HG03066 (cell line): ENCODE data around the gene AIRE.
"Not testable (repeated sequence)": the region's sequence is repeated elsewhere in the genome, so short reads cannot be mapped to it uniquely, and the experiment has no call there.

ENCODE experiments used
- ATAC-seq: cut with Tn5 transposase; IDR thresholded peaks from one replicate; pipeline ENCODE4 v1.9.1; 2021; ENCODE audit warnings: low read depth; ENCODE audit not compliant: unreplicated experiment

The AIRE gene

DNA sequence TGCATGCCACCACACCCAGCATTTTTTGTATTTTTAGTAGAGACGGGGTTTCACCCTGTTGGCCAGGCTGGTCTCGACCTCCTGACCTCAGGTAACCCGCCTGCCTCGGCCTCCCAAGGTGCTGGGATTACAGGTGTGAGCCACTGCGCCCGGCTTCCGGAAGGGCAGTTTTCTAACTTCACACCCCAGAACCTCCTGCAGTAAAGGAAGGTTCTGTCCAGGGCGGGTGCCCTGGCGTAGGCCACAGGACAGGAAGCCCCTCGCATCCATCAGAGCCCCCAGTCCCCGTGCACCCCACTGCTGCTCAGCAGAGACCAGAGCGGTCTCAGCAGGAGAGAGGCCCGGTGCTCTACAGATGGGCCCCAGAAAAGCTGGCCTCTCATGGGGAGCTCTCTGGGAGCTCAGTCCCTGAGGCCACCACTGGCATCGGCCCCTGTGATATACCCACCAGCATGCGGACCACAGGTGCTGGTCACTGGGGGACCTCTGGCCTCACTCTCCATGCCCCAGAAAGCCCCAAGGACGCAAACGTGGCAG, 19.9 kb upstream of the AIRE start:
- ATAC-seq: no peak

DNA sequence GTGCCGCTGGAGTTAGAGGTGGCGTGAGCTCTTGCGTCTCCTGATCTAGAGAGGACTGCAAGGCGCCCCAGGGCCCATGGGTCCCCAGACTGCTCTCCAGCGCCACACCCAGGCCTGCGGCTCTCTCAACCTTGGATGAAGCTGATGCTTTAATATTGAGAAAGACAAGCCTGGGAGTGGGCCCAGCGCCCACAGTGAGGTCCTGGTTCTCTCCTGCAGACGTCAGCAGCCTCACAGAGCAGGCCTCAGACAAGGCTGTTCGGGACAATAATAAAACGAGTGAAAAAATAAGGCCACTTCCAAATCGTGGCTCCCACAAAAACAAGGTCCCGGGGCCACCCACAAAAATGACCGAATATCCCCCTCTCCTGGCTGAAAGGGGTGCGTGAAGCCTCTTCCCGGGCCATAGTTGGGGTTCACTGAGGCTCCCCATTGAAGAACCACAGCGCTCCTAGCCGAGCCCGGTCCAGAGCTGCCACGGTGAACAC, 18.0 kb upstream of the AIRE start:
- ATAC-seq: no peak

DNA sequence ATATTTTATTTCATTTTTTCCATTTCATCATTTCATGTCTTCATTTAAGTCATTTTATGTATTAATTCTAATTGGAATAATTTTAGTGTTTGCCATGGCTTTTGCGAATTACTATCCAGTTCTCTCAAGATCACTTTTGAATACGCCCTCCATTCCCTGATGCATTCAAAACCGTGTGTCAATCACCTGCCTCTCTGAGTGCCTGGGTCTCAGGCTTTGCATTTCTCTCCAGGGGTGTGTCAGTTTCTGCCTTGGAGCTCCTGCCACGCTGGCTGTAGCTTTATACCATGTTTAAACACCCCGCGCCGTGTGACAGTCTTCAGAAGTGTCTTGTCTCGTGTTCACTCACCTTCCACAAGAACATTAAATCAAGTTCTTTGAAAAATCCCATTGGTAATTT, 16.6 kb upstream of the AIRE start:
- no peak for ATAC-seq

DNA sequence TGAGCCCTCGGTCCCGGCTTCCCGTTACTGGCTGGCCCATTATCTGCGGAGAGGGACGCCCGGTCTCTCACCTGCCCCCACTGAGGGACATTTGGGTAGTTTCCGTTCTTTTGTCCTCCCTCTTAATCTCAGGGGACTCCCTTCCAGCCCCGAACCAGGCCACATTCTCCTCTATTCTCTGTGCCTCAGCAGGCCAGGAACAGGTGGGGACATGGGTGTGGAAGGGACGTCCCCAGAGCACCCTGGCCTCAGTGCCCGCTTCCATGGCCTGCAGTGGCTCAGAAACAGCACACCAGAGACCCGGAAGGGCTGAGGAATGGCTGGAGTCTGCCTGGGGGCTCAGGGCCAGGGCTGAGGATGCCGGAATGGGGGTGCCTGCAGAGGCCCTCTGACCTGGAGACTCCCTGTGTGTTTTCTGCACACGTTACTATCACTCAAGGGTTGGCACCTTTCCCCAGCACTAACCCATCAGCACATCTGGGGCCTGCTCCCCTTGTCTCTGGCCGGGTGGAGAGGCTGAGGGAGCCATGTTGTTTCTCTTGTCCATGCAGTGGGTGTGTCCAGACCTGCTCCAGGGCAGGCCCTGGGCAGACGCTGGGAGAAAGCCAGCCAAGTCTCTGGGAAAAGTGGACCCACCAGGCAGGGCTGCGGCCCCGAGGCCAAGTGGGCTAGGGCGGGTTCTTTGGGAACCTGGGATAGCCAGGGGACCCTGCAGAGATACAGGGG, 14.0 kb upstream of the AIRE start:
- ATAC-seq: no peak

DNA sequence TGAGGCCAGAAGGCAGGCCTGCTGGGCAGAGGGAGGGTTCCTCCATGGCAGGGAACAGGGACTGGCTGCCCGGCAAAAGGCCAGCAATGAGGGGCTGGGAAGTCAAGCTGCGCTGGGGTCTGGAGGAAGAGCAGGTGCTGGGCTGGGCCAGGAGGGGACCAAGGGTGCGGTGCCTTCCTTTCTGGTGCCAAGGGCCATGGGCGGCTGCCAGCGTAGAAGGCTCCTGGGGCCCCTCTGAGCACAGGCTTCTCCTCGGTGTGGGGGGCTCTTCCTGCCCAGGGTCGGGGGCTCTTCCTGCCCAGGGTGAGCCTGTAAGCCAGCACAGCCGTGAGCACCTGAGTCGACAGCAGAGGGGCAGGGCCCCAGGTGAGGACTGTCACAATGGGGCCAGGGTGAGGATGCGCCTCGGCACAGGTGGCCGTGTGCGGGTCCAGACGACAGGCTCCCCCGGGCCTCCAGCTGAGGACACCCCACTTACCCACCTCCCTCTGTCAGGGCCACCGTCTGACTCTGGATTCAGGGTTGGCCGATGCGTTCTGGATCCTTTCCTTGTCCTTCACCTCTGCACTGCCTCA, 13.3 kb upstream of the AIRE start:
- no peak for ATAC-seq

DNA sequence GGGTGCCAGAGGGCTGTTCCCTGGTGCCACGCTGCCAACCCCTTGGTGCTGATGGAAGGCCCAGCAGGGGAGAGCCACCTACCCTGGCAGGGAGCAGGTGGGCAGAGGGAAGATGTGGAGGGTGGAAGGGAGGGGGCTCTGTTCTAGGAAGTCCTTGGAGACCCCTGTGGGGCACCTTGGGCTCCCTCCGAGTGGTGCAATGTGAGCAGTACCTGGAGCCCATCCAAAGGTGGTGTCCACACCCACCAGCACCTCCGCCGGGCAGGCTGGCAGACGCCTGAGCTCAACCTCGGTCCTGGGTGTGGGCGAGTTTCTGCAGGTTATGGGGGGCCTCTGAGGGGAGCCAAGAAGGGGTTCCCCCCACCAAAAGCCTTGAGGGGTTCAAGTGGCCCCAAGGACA, 12.6 kb upstream of the AIRE start:
- no peak for ATAC-seq

DNA sequence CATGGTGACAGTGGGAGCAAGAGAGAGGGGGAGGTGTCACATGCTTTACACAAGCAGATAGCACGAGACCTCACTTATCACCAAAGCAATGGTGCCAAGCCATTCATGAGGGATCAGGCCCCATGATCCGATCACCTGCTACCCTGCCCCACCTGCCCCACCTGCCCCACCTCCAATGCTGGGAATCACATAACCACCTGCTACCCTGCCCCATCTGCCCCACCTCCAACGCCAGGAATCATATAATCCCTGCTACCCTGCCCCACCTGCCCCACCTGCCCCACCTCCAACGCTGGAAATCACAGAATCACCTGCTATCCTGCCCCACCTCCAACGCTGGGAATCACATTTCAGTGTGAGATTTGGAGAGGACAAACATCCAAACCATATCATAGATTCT, 10.6 kb upstream of the AIRE start:
- ATAC-seq: no peak

DNA sequence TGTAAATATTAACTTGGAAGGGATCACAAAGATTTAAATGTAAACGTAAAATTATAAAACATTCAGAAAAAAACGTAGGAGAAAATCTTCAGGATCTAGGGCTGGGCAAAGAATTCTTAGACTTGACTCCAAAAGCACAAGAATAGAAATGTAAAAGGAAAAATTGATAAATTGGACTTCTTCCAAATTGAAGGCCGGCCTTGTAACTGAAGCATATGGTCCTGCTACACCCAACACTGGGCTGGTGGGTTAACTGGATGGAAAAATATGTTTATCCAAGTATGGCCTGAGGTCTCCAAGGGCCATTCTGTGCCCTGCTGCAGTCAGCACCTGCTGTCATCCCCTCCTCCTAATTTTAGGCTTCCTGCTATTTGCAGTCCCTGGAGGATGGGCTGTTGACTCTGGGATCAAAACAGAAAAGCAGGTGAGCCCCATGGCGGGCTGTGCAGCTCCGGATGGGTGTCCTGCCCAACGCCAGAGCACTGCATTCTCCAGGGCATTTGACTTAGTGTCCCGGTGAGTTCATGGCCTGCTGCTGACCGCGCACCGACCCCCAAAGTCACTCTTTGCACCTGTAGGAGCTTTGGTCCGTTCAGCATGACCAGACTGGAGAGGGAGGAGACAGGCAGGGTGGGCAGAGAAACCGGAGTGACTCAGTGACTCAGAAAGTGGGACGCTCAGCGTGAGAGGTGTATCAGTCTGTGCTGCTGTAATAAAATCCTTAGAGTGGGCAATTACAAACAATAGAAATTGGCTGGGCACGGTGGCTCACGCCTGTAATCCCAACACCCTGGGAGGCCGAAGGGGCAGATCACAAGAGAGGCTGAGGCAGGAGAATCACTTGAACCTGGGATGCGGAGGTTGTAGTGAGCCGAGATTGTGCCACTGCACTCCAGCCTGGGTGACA, 6.1 kb upstream of the AIRE start:
- ATAC-seq: no peak

DNA sequence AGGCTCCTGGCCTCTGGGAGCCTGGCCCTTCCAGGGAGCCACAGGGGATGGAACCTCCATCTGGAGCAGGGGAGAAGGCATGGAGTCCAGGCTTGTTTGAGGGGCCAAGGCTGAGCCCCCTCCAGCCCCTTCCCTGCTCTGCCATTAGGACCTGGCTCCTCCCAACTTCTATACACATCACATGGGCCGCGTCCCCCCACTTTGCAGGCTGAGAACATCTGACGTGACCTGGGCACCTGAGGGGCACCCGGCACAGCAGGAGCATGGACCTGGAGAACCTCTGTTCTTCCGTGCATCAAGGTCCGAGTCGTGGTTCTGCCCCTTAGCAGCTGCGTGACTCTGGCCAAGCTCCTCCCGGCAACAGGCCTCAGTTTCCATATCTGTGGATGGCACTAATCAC, 3.9 kb upstream of the AIRE start:
- no peak for ATAC-seq

DNA sequence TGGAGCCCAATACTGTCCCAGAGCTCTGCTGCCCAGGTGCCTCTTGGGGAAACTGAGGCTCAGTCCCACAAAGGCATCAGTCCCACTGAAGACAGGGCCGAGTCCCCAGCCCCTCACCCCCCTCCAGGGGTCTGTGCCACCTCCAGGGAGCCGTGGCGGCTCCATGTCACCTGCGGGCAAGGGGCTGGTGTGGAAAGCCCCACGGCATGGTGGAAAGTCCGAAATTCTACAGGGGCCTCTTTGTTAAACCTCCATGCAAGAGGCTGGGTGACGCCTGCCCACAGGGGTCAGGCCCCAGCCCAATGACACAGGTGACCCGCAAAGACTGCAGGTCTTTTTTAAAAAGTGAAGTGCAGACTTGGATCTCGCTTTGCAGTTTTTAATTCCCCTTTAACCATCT, 3.3 kb upstream of the AIRE start:
- no peak for ATAC-seq

DNA sequence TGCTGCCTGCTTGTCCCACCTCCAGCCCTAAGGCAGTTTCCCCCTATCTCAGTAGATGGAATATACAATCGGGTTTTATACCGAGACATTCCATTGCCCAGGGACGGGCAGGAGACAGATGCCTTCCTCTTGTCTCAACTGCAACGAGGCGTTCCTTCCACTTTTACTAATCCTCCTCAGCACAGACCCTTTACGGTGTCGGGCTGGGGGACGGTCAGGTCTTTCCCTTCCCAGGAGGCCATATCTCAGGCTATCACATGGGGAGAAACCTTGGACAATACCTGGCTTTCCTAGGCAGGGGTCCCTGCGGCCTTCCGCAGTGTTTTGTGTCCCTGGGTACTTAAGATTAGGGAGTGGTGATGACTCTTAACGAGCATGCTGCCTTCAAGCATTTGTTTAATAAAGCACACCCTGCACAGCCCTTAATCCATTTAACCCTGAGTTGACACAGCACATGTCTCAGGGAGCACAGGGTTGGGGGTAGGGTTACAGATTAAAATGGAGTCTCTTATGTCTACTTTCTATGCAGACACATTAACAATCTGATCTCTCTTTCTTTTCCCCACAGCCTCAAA, 2.4 kb upstream of the AIRE start:
- ATAC-seq: not testable (repeated sequence)

DNA sequence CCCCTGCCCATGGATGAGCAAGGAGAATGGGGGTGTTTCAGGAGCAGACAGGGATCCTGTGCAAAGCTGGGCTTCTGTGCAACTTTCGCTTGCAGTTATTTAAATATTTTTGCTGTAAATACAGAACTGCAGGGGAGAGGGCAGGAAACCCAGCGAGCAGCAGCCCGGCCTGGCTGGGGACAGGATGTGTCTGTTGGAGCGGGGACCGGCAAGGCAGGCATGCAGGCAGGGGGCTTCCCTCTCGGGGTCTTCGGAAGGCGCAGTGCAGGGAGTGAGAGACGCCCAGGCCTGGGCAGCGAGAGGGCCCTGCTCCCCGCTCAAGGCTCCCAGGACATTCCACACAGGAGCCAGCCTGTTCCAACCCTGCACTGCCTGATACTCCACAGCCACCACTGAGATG, 1.7 kb upstream of the AIRE start:
- no peak for ATAC-seq

DNA sequence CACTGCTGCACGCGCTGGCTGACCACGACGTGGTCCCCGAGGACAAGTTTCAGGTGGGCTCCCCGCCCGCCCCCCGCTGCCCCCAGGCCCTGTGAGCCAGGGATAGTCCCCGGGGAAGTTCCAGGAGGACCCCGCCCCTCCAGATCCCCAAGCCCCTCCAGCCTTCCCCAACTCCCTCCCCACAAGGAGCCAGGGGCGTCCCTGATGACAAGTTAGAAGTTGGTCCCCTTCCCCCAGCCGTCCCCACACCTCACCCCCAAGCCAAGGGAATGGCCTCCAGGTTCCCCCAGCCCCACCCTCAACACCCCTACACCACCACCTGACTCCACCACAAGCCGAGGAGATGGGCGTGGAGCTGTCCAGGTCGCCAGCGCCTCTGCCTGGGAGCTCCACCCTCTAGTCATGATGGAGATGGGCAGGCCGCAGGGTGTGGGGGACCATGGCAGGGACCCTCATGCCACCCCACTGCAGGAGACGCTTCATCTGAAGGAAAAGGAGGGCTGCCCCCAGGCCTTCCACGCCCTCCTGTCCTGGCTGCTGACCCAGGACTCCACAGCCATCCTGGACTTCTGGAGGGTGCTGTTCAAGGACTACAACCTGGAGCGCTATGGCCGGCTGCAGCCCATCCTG, 525 bp downstream of the AIRE start:
- ATAC-seq: no peak

DNA sequence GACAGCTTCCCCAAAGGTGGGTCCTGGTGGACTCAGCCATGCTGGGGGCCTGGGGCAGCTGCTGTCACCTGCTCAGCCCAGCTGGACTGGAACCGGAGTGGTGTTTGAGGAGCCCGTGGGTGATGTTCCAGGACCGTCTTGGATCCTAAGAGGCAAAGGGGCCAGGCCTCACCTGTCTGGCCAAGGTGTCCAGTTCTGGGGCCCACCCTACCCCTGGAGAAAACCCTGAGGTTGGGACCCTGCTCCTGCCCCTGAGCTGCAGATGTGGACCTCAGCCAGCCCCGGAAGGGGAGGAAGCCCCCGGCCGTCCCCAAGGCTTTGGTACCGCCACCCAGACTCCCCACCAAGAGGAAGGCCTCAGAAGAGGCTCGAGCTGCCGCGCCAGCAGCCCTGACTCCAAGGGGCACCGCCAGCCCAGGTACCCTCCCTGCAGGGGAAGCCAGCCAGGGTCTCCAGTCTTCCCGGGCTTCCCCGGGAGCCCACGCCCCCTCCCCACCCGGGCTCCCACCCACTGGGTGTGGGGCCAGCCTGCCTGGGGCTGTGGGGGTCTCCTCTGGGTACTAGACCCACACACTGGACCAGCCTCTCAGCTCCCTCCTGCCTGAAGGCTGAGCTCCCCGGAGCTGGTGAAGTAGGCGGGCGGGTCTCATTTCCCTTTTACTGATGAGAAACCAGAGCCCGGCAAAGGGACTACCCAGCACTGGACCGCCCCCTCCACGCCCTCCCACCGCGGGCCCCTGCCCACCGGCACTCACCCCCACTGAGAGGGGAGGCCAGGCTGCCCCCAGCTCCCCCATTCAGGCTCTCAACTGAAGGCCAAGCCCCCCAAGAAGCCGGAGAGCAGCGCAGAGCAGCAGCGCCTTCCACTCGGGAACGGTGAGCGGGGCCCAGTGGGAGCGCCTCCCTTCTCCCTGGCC, 1.3 kb downstream of the AIRE start:
- no peak for ATAC-seq

DNA sequence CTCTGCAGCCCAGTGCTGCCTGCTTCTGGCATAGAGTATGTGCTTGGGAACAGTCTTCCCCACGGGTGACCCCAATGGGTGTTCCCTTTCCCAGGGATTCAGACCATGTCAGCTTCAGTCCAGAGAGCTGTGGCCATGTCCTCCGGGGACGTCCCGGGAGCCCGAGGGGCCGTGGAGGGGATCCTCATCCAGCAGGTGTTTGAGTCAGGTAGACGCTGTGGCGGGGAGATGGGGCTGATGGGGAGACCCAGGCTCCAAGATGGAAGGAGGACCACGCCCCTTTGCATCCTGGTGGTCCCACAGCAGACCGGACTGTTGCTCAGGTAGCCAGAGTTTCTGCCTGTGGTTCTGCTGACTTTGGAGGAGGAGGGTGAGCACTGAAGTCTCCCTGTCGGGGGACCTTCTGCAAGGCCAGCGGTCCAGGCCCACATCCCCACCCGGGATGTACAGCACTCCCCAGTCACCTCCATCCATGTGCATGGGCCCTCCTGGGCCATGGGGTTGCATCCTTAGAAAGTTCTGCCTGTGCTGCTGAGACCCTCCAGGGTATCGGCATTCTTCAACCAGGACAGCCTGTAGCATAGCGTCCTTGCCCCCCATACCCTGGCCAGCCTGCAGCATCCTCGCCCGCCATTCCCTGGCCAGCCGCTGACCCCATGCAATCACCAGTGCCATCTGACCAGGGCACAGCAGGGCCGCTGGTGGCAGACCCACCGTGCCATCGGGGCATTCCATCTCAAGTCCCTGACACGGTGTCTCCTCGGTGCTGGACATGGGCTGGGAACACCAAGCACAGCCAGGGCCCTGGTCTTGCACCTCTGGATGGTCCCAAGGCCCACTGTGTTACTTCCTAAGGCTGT, 2.8 kb downstream of the AIRE start:
- ATAC-seq: no peak

DNA sequence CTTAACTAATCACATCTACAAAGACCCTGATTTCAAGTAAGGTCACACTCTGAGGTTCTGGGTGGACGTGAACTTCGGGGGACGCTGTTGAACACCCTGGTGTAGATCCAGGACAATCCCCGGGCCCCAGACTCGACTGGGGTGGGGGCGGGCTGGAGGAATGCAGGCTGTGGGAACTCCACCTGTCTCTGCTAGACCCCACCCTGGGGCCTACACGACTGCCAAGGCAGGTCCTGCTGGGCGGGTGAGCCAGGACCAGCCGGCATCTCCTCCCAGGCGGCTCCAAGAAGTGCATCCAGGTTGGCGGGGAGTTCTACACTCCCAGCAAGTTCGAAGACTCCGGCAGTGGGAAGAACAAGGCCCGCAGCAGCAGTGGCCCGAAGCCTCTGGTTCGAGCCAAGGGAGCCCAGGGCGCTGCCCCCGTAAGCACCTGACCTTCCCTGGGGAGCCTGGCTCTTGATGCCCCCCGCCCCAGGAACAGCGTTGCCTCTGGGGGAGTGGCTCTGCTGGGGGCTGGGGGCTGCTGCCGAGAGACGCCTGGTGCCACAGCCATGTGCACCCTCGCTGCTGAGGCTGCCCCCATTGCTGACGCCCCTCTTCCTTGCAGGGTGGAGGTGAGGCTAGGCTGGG, 3.8 kb downstream of the AIRE start:
- no peak for ATAC-seq

DNA sequence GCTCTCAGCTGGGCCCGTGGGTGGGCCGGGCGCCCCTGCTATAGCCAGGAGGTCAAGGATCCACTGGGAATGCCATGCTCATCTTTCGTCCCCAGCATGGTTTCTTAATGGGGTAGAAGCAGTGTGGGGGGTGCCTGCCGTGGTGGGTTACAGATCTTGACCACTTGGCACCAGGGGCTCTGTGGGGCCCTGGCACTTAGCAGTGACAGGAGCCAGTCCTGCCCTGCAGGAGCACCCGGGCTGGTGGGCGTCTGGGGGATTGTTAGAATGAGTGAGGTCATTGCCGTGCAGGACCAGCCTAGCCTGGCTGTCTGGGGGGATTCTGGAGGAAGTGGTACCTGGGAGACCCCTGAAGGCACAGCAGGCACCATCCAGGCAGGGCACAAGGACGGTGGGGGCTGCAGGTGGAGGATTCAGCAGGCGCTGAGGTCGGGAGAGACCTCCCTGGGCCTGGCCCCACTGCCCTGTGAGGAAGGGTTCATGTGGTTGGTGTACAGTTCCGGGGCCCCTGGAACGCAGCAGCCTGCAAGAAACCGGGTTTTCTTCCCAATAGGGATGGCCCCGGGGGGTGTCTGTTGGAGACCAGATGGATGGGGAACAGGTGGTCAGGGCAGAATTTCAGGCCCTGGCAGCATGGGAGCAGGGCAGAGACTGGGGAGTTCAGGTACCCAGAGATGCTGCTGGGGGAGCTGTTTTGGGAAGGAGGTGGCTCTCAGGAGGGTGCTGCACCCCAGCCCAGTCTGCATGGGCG, 4.8 kb downstream of the AIRE start:
- no peak for ATAC-seq
